RWPE2 (cell line): ENCODE data around the gene FAM110C.
A peak's percentile ranks its signal among the peaks of the same experiment; 100 is the strongest.

ENCODE experiments used
- ATAC-seq: fragments of 200-7000 bp; cut with Tn5 transposase; 3 replicates; pipeline ENCODE4 v1.9.1; 2021; ENCODE audit warnings: low read depth
- DNase-seq: peaks from one replicate; pipeline ENCODE4 v3.0.0-alpha.2; 2020; ENCODE audit warnings: low spot score
- H3K27ac ChIP-seq: fragments of 450-650 bp; 2 replicates; pipeline ENCODE4 v1.5.1; 2017; ENCODE audit warnings: mild to moderate bottlenecking; ENCODE audit not compliant: poor library complexity, severe bottlenecking
- H3K27me3 ChIP-seq: fragments of 250-450 bp; sonication (Bioruptor Pico); 2 replicates; pipeline ENCODE4 v1.5.1; 2021; ENCODE audit warnings: mild to moderate bottlenecking, moderate library complexity; ENCODE audit not compliant: insufficient read depth, poor library complexity, severe bottlenecking
- H3K36me3 ChIP-seq: fragments of 250-450 bp; sonication (Bioruptor Pico); 2 replicates; pipeline ENCODE4 v1.5.1; 2020; ENCODE audit warnings: low read depth, mild to moderate bottlenecking, moderate library complexity
- H3K4me1 ChIP-seq: fragments of 250-450 bp; sonication (Bioruptor Pico); 2 replicates; pipeline ENCODE4 v1.5.1; 2021; ENCODE audit warnings: mild to moderate bottlenecking, moderate library complexity; ENCODE audit not compliant: insufficient read depth, poor library complexity, severe bottlenecking
- H3K4me3 ChIP-seq: fragments of 250-450 bp; sonication (Bioruptor Pico); 2 replicates; pipeline ENCODE4 v1.5.1; 2021; ENCODE audit warnings: mild to moderate bottlenecking, moderate library complexity; ENCODE audit not compliant: severe bottlenecking
- H3K9me3 ChIP-seq: fragments of 250-450 bp; sonication (Bioruptor Pico); 2 replicates; pipeline ENCODE4 v1.5.1; 2021; ENCODE audit warnings: mild to moderate bottlenecking, moderate library complexity; ENCODE audit not compliant: severe bottlenecking
- TF ChIP-seq, protein P1 (sequence below): fragments of 450-650 bp; IDR thresholded peaks from one replicate; pipeline ENCODE4 v1.5.1; 2017; ENCODE audit warnings: mild to moderate bottlenecking, moderate library complexity; ENCODE audit not compliant: poor library complexity, severe bottlenecking

FAM110C gene

GRCh38 chr2:46471-47345, at the start of gene FAM110C:
TSS of gene FAM110C (minus strand) at chr2:46505. CDS start at chr2:46385, 120 bp downstream.
- no peaks in the 10 kb centered on the region for H3K27me3 ChIP-seq
- peaks cover 26% of the 10 kb centered on the region for H3K4me1 ChIP-seq
- DNase-seq (peak; percentile 81), ATAC-seq (peak; percentile 67)
- peak within 1 kb of the TSS; percentile 72 for H3K4me3 ChIP-seq
- H3K36me3 ChIP-seq, result peaks cover 5% of the 10 kb centered on the region; the same call in 1 of the 2 replicates
- no peaks in the 10 kb centered on the region for H3K9me3 ChIP-seq
- H3K27ac ChIP-seq, result peak within 1 kb of the TSS; percentile 79
- TF ChIP-seq, protein P1, sequence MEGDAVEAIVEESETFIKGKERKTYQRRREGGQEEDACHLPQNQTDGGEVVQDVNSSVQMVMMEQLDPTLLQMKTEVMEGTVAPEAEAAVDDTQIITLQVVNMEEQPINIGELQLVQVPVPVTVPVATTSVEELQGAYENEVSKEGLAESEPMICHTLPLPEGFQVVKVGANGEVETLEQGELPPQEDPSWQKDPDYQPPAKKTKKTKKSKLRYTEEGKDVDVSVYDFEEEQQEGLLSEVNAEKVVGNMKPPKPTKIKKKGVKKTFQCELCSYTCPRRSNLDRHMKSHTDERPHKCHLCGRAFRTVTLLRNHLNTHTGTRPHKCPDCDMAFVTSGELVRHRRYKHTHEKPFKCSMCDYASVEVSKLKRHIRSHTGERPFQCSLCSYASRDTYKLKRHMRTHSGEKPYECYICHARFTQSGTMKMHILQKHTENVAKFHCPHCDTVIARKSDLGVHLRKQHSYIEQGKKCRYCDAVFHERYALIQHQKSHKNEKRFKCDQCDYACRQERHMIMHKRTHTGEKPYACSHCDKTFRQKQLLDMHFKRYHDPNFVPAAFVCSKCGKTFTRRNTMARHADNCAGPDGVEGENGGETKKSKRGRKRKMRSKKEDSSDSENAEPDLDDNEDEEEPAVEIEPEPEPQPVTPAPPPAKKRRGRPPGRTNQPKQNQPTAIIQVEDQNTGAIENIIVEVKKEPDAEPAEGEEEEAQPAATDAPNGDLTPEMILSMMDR, result no peak

- no peaks in the 10 kb centered on the region for H3K36me3 ChIP-seq
- TF ChIP-seq, protein P1, result no peak
- no peaks in the 10 kb centered on the region for H3K9me3 ChIP-seq
- no peaks in the 10 kb centered on the region for H3K27me3 ChIP-seq
- H3K4me1 ChIP-seq, result no peaks in the 10 kb centered on the region
- H3K4me3 ChIP-seq, result no peak overlapping the region
- ATAC-seq, result no peak
- no peak for DNase-seq
- H3K27ac ChIP-seq, result no peak overlapping the region
These were observed 46.0 kb upstream of the FAM110C start for GRCh38 chr2:92326-92725.

DNA sequence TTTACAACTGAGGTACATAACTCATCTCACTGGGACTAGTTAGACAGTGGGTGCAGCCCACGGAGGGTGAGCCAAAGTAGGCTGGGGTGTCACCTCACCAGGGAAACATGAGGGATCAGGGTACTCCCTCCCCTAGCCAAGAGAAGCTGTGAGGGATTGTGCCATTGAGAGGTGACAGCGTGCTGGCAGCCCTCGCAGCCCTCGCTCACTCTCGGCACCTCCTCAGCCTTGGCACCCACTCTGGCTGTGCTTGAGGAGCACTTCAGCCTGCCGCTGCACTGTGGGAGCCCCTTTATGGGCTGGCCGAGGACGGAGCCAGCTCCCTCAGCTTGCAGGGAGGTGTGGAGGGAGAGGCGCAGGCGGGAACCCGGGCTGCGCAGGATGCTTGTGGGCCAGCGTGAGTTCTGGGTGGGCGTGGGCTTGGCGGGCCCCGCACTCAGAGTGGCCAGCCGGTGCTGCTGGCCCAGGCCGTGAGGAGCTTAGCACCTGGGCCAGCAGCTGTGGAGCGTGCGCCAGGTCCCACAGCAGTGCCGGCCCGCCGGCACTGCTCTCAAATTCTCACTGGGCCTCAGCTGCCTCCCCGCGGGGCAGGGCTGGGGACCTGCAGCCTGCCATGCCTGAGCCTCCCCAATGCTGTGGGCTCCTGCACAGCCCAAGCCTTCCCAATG, 44.5 kb upstream of the FAM110C start:
- ATAC-seq (no peak), DNase-seq (no peak)
- Histone ChIP-seq H3K27ac (no peak overlapping the region), H3K36me3 (no peaks in the 10 kb centered on the region), H3K27me3 (no peaks in the 10 kb centered on the region), H3K4me1 (no peaks in the 10 kb centered on the region), H3K4me3 (no peak overlapping the region), H3K9me3 (no peaks in the 10 kb centered on the region)
- TF ChIP-seq, protein P1, result no peak

- Histone ChIP-seq H3K27ac (no peak overlapping the region), H3K27me3 (no peaks in the 10 kb centered on the region), H3K36me3 (no peaks in the 10 kb centered on the region), H3K9me3 (no peaks in the 10 kb centered on the region), H3K4me3 (no peak overlapping the region), H3K4me1 (no peaks in the 10 kb centered on the region)
- DNase-seq (no peak), ATAC-seq (no peak)
- TF ChIP-seq, protein P1, result no peak
These were observed 39.5 kb upstream of the FAM110C start for GRCh38 chr2:85761-86160.
